HepG2 (cell line): Measurements from ENCODE around the gene SH2D3A. TPM values are rescaled to one million over a fixed set of nuclear protein-coding genes. Genes with fewer than 3 reads are reported as not detected.

Source experiments
- ELF4 ChIP-seq: sonication (generic); formaldehyde crosslinking; IDR thresholded peaks from 2 replicates; pipeline ENCODE4 v1.5.0; 2020; ENCODE audit warnings: missing genetic modification reagents, mild to moderate bottlenecking, moderate library complexity, borderline replicate concordance
- JDP2 ChIP-seq: sonication (generic); formaldehyde crosslinking; IDR thresholded peaks from 2 replicates; pipeline ENCODE4 v1.8.1; 2022; ENCODE audit warnings: missing genetic modification reagents, borderline replicate concordance
- NBN ChIP-seq: fragments of 450-650 bp; conservative IDR thresholded peaks from 2 replicates; pipeline ENCODE4 v1.6.1; 2017
- NONO ChIP-seq, 2 experiments: fragments of 450-650 bp in 1 of 2; sonication (generic) in 1 of 2; formaldehyde crosslinking in 1 of 2; IDR thresholded peaks in 1 of 2; conservative IDR thresholded peaks in 1 of 2; 2 replicates each; pipeline versions ENCODE4 v1.6.1 to v1.8.0; 2017 to 2022; ENCODE audit warnings: mild to moderate bottlenecking in 1 of 2, missing genetic modification reagents in 1 of 2, moderate library complexity in 1 of 2
- PCBP1 ChIP-seq: fragments of 200-400 bp; formaldehyde crosslinking; IDR thresholded peaks from 2 replicates; pipeline ENCODE4 v1.6.1; 2017; ENCODE audit warnings: mild to moderate bottlenecking, low read depth, low read length, borderline replicate concordance
- SAFB2 ChIP-seq: sonication (generic); formaldehyde crosslinking; IDR thresholded peaks from 2 replicates; pipeline ENCODE4 v1.5.1; 2020; ENCODE audit warnings: missing genetic modification reagents, low read depth, mild to moderate bottlenecking, borderline replicate concordance
- SMARCE1 ChIP-seq: fragments of 450-650 bp; IDR thresholded peaks from 2 replicates; pipeline ENCODE4 v1.6.1; 2017; ENCODE audit warnings: borderline replicate concordance
- SOX13 ChIP-seq, 3 experiments: fragments of 450-650 bp in 1 of 3; sonication (generic) in 1 of 3; formaldehyde crosslinking in 1 of 3; IDR thresholded peaks in 2 of 3; conservative IDR thresholded peaks in 1 of 3; 2 replicates each; pipeline versions ENCODE4 v1.5.0 to v1.6.1; 2016 to 2020; ENCODE audit warnings: antibody characterized with exemption in 1 of 3, mild to moderate bottlenecking in 1 of 3, missing compliant biosample characterization in 1 of 3, missing genetic modification reagents in 1 of 3, moderate library complexity in 1 of 3
- TMF1 ChIP-seq: sonication (generic); formaldehyde crosslinking; IDR thresholded peaks from 2 replicates; pipeline ENCODE4 v1.8.1; 2022; ENCODE audit warnings: low read depth, missing genetic modification reagents
- ZNF225 ChIP-seq: sonication (generic); formaldehyde crosslinking; IDR thresholded peaks from 2 replicates; pipeline ENCODE4 v1.4.0; 2020; ENCODE audit warnings: mild to moderate bottlenecking, missing genetic modification reagents
- ZNF234 ChIP-seq: sonication (generic); formaldehyde crosslinking; conservative IDR thresholded peaks from 2 replicates; pipeline ENCODE4 v1.5.1; 2020; ENCODE audit warnings: mild to moderate bottlenecking, missing genetic modification reagents
- ZNF605 ChIP-seq: sonication (generic); formaldehyde crosslinking; IDR thresholded peaks from 2 replicates; pipeline ENCODE4 v1.8.0; 2022; ENCODE audit warnings: mild to moderate bottlenecking, missing genetic modification reagents
- ZNF652 ChIP-seq: IDR thresholded peaks from 2 replicates; pipeline ENCODE4 v1.6.1; 2016; ENCODE audit warnings: low read depth, borderline replicate concordance
- ZNF780A ChIP-seq: sonication (generic); formaldehyde crosslinking; IDR thresholded peaks from 2 replicates; pipeline ENCODE4 v1.8.0; 2022; ENCODE audit warnings: mild to moderate bottlenecking, missing genetic modification reagents, moderate library complexity
- ZNF883 ChIP-seq: sonication (generic); formaldehyde crosslinking; IDR thresholded peaks from 2 replicates; pipeline ENCODE4 v1.5.1; 2020; ENCODE audit warnings: mild to moderate bottlenecking, missing genetic modification reagents; ENCODE audit errors: not compliant biosample characterization
- polyA plus RNA-seq, 8 experiments: library from polyadenylated mRNA; depleted of rRNA in 3 of 8; stranded (reverse) in 7 of 8; unstranded in 1 of 8; fragments of >200 nt; fragmentation: Illumina TruSeq in 4 of 8; extraction: Trizol in 4 of 8; gene quantifications; 2 replicates each; pipeline versions ENCODE4 v1.2.1 to v1.2.3, GENCODE V29; 2011 to 2016; ENCODE audit warnings: low read depth in 4 of 8, missing spikeins in 1 of 8, mixed read lengths in 1 of 8; ENCODE audit not compliant: insufficient read depth in 1 of 8
- total RNA-seq, 5 experiments: library from RNA; depleted of rRNA; stranded (reverse); fragments of >200 nt; fragmentation: Illumina TruSeq; extraction: Trizol; gene quantifications; 2 replicates each; pipeline ENCODE4 v1.2.3, GENCODE V29; 2016; ENCODE audit warnings: low read depth in 1 of 5
- TF ChIP-seq, protein P1 (sequence below): sonication (generic); formaldehyde crosslinking; IDR thresholded peaks from 2 replicates; pipeline ENCODE4 v1.4.0; 2020; ENCODE audit warnings: low read depth, mild to moderate bottlenecking, missing genetic modification reagents
- TF ChIP-seq, protein P2 (sequence below): sonication (generic); formaldehyde crosslinking; IDR thresholded peaks from 2 replicates; pipeline ENCODE4 v1.4.0; 2020; ENCODE audit warnings: missing genetic modification reagents
- TF ChIP-seq, protein P3 (sequence below): sonication (generic); formaldehyde crosslinking; IDR thresholded peaks from 2 replicates; pipeline ENCODE4 v1.8.0; 2022; ENCODE audit warnings: mild to moderate bottlenecking, missing genetic modification reagents, borderline replicate concordance
- TF ChIP-seq, protein P4 (sequence below): sonication (generic); formaldehyde crosslinking; IDR thresholded peaks from 2 replicates; pipeline ENCODE4 v1.5.0; 2020; ENCODE audit warnings: mild to moderate bottlenecking, missing genetic modification reagents, moderate library complexity

The SH2D3A gene
- total and polyA plus RNA-seq, 2 of the 13 experiments (the other 11 are each of a cell fraction or from before 2014, with no cell fraction given) = 1.0 to 2.2 TPM

DNA sequence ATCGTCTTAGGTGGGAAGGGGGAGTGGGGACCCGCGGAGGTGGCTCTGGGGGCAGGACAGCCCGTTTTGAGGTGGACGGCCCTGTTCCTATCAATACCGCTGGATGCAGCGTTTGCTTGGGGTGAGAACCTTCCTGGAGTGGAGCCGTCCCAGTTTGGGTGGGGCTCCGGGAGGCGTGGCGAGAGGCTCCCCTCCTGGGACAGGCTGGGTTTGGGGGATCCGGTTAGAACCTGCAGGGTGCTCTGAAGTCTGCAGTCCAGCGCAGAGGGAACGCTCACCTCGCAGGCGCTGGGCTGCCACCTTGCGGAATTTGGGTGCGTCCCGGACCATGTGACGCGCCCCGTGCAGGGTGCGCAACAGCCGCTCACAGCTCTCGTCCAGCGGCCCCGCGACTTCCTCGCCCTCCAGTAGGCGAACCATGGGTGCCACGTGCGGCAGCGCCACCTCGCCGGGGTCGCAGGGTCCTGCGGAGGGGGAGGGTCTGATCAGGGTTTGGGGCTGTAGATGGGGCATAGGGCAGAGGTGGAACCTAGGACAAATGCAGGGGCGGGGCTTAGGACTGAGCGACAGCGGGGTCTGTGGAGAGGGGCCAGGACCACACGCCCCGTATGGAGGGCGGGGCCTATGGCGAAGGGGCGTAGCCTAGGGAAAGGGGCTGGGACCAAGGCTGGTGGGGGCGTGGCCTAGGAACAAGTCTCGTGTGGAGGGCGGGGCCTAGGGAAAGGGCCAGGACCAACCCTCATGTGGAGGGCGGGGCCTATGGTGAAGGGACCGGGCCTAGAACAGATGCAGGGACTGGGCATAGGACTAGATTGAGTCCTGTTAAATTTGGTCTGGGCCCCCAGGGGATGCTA is 13.8 kb downstream of the SH2D3A start (continued):
- TF ChIP-seq ZNF234 (CRISPR knock-in tag) = no peak
- TF ChIP-seq ZNF652 (CRISPR knock-in tag) = peak; percentile 42; the same call in 1 of the 2 replicates
- no peak for TF ChIP-seq SMARCE1
- TF ChIP-seq JDP2 = no peak
- TF ChIP-seq ZNF605 (CRISPR knock-in tag) = peak; percentile 96
- TF ChIP-seq TMF1 (CRISPR knock-in tag) = peak; percentile 38; the same call in 1 of the 2 replicates
- TF ChIP-seq NONO (IDR thresholded peaks at IDR 0.05) = no peak
- TF ChIP-seq NONO (CRISPR knock-in tag; conservative IDR thresholded peaks at IDR 0.05) = peak; percentile 95
- TF ChIP-seq SAFB2 = no peak
- TF ChIP-seq, protein P1, sequence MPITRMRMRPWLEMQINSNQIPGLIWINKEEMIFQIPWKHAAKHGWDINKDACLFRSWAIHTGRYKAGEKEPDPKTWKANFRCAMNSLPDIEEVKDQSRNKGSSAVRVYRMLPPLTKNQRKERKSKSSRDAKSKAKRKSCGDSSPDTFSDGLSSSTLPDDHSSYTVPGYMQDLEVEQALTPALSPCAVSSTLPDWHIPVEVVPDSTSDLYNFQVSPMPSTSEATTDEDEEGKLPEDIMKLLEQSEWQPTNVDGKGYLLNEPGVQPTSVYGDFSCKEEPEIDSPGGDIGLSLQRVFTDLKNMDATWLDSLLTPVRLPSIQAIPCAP = no peak
- TF ChIP-seq ZNF225 = no peak; the same call in 1 of the 2 replicates
- TF ChIP-seq, protein P2, sequence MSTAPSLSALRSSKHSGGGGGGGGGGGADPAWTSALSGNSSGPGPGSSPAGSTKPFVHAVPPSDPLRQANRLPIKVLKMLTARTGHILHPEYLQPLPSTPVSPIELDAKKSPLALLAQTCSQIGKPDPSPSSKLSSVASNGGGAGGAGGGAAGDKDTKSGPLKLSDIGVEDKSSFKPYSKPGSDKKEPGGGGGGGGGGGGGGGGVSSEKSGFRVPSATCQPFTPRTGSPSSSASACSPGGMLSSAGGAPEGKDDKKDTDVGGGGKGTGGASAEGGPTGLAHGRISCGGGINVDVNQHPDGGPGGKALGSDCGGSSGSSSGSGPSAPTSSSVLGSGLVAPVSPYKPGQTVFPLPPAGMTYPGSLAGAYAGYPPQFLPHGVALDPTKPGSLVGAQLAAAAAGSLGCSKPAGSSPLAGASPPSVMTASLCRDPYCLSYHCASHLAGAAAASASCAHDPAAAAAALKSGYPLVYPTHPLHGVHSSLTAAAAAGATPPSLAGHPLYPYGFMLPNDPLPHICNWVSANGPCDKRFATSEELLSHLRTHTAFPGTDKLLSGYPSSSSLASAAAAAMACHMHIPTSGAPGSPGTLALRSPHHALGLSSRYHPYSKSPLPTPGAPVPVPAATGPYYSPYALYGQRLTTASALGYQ = peak; percentile 79
- TF ChIP-seq NBN = no peak
- TF ChIP-seq ZNF883 (CRISPR knock-in tag) = peak; percentile 84
- TF ChIP-seq, protein P3, sequence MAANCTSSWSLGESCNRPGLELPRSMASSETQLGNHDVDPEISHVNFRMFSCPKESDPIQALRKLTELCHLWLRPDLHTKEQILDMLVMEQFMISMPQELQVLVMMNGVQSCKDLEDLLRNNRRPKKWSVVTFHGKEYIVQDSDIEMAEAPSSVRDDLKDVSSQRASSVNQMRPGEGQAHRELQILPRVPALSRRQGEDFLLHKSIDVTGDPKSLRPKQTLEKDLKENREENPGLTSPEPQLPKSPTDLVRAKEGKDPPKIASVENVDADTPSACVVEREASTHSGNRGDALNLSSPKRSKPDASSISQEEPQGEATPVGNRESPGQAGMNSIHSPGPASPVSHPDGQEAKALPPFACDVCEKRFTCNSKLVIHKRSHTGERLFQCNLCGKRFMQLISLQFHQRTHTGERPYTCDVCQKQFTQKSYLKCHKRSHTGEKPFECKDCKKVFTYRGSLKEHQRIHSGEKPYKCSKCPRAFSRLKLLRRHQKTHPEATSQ (CRISPR knock-in tag) = no peak
- no peak for TF ChIP-seq ELF4 (CRISPR knock-in tag)
- TF ChIP-seq, protein P4, sequence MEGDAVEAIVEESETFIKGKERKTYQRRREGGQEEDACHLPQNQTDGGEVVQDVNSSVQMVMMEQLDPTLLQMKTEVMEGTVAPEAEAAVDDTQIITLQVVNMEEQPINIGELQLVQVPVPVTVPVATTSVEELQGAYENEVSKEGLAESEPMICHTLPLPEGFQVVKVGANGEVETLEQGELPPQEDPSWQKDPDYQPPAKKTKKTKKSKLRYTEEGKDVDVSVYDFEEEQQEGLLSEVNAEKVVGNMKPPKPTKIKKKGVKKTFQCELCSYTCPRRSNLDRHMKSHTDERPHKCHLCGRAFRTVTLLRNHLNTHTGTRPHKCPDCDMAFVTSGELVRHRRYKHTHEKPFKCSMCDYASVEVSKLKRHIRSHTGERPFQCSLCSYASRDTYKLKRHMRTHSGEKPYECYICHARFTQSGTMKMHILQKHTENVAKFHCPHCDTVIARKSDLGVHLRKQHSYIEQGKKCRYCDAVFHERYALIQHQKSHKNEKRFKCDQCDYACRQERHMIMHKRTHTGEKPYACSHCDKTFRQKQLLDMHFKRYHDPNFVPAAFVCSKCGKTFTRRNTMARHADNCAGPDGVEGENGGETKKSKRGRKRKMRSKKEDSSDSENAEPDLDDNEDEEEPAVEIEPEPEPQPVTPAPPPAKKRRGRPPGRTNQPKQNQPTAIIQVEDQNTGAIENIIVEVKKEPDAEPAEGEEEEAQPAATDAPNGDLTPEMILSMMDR (CRISPR knock-in tag) = peak; percentile 96
- 0 out of 2 replicates have a peak, but pooled peaks have one; percentile 26 for TF ChIP-seq PCBP1
- no peak for TF ChIP-seq ZNF780A (CRISPR knock-in tag)
- TF ChIP-seq SOX13 (IDR thresholded peaks at IDR 0.05) = no peak
- peak in 1 of 2 experiments; percentile 57; a peak in 2 of 4 replicates for TF ChIP-seq SOX13 (CRISPR knock-in tag; conservative IDR thresholded peaks at IDR 0.05 in 1 of 2, IDR thresholded peaks at IDR 0.05 in 1 of 2)
